Measurements from ENCODE around the gene HIGD1C. TPM values are rescaled to one million over a fixed set of nuclear protein-coding genes. Genes with fewer than 3 reads are reported as not detected.
"Not testable (repeated sequence)": the region's sequence is repeated elsewhere in the genome, so short reads cannot be mapped to it uniquely, and the experiment has no call there.

Gene HIGD1C
- total RNA-seq, 1 donor from 2014 or later, result not detected

DNA sequence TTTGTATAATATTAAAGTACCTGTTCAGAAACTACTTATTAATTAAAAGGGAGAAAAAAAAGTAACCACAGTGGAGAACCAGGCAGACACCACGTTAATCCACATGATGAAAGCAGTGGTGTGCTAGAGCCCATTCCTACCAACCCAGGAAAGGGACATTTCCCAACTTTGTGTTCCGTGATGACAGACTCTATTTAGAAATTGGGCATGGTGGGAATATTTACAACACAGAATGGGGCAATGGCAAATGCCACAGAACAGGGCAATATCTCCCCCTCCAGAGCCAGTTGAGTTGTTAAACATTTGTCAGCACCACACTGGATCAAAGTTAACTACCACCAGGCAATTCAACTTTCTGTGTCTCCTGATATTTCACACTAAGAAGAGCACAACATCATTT is 1.2 kb upstream of the HIGD1C start:
- peak in 1 of 2 donors; percentile 16 for DNase-seq (ENCODE audit: extremely low spot score in 2 of 2)
- no peak for TF ChIP-seq POLR2AphosphoS5 (IDR thresholded peaks at IDR 0.05; ENCODE audit: insufficient read depth in 1 of 2, low read depth in 1 of 2)
- no peaks in the 10 kb centered on the region for H3K9me3 ChIP-seq
- no peaks in the 10 kb centered on the region for H3K27me3 ChIP-seq
- intact Hi-C loops (cut with DNase I), result no loop called here
- H3K4me3 ChIP-seq, result no peak overlapping the region
- H3K36me3 ChIP-seq, result no peaks in the 10 kb centered on the region
- H3K4me1 ChIP-seq, result no peaks in the 10 kb centered on the region
- no peak overlapping the region for H3K27ac ChIP-seq

DNA sequence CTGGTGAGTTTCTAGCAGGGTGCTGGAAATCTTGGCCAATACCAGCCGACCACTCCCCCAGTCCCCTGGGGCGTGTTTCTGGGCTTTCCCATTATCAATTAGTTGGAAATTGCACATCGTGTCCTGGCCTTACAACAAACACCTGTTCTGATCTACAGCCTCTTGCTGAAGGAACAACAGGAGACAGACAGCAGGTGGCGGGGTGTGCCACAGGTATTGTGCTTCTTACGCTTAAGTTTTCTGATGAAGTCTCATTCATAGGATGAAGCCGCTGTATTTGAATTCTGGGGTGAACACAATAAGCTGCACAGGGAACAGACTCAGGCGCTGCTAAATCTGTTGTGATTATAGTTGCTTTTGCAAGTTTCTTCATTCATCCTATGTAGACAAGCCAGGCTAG is 703 bp downstream of the HIGD1C start:
- Histone ChIP-seq H3K27ac (no peak overlapping the region), H3K4me1 (no peaks in the 10 kb centered on the region), H3K4me3 (no peak overlapping the region), H3K27me3 (no peaks in the 10 kb centered on the region), H3K9me3 (no peaks in the 10 kb centered on the region), H3K36me3 (no peaks in the 10 kb centered on the region)
- intact Hi-C loops (cut with DNase I), result no loop called here
- DNase-seq (ENCODE audit: extremely low spot score in 2 of 2), result no peak
- TF ChIP-seq POLR2AphosphoS5 (IDR thresholded peaks at IDR 0.05; ENCODE audit: insufficient read depth in 1 of 2, low read depth in 1 of 2) (no peak), POLR2A (IDR thresholded peaks at IDR 0.05) (no peak)
- TF ChIP-seq, protein P1, sequence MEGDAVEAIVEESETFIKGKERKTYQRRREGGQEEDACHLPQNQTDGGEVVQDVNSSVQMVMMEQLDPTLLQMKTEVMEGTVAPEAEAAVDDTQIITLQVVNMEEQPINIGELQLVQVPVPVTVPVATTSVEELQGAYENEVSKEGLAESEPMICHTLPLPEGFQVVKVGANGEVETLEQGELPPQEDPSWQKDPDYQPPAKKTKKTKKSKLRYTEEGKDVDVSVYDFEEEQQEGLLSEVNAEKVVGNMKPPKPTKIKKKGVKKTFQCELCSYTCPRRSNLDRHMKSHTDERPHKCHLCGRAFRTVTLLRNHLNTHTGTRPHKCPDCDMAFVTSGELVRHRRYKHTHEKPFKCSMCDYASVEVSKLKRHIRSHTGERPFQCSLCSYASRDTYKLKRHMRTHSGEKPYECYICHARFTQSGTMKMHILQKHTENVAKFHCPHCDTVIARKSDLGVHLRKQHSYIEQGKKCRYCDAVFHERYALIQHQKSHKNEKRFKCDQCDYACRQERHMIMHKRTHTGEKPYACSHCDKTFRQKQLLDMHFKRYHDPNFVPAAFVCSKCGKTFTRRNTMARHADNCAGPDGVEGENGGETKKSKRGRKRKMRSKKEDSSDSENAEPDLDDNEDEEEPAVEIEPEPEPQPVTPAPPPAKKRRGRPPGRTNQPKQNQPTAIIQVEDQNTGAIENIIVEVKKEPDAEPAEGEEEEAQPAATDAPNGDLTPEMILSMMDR (IDR thresholded peaks at IDR 0.05), result no peak

DNA sequence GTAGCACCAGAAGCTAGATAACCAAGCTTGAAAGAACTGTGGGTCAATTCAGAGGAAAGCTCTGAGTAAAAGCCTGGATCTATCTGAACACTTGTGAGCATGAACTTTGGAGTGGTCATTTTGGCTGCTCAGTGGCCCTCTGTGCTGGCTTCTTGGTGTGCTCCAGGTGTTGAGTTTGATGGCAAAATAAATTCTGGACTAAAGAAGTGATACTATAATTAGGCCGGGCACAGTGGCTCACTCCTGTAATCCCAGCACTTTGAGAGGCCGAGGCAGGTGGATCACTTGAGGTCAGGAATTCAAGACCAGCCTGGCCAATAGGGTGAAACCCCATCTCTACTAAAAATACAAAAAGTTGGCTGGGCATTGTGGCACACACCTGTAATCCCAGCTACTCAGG is 2.4 kb downstream of the HIGD1C start:
- intact Hi-C loops (cut with DNase I), result not testable (repeated sequence)

DNA sequence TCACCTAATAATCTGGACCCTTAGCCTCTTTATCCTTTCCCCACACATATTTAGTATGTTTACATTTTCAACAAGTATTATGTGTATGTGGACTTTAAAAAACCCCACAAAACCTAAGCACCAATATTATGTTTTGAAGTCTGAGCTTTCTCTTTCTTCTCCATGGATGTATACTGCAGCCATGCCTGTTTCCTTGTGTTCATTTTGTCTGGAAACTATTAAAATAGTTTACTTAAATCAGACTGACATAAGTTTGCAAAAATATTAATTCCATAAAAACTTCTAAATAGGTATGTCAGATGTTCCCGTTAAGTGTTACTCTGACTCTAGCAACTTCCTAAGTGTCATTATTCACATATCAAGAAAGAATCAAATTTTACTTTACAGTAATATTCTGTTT is 2.9 kb downstream of the HIGD1C start:
- H3K4me1 ChIP-seq, result no peaks in the 10 kb centered on the region
- no peaks in the 10 kb centered on the region for H3K36me3 ChIP-seq
- TF ChIP-seq POLR2A (IDR thresholded peaks at IDR 0.05) (no peak), POLR2AphosphoS5 (IDR thresholded peaks at IDR 0.05; ENCODE audit: insufficient read depth in 1 of 2, low read depth in 1 of 2) (no peak)
- TF ChIP-seq, protein P1 (IDR thresholded peaks at IDR 0.05), result no peak
- H3K27me3 ChIP-seq, result no peaks in the 10 kb centered on the region
- no peak overlapping the region for H3K4me3 ChIP-seq
- no peak for DNase-seq (ENCODE audit: extremely low spot score in 2 of 2)
- intact Hi-C loops (cut with DNase I), result no loop called here
- H3K27ac ChIP-seq, result no peak overlapping the region
- no peaks in the 10 kb centered on the region for H3K9me3 ChIP-seq

More for the DNA sequence above, 2.4 kb downstream of the HIGD1C start:
- H3K4me1 ChIP-seq; H3K4me3 ChIP-seq; H3K9me3 ChIP-seq; H3K27ac ChIP-seq; H3K36me3 ChIP-seq; DNase-seq (ENCODE audit: extremely low spot score in 2 of 2); H3K27me3 ChIP-seq: not testable (repeated sequence)

DNA sequence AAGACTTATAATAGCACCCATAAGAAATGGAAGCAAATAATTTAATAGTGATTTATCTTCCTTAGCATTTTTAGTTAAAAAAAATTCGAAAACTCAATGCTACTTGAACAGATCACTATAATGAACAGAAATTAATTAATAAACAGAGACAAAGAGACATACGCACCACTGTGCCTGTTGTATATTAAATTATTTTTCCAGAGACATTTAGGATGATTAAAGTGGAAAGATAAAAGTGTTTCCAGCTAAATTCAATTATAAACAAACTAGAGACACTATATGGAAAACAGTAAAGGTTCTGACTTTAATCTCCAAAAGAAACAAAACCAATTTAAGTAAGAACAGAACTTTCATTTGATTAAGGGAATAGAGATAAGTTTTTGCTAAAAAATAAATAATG is 3.4 kb downstream of the HIGD1C start:
- Histone ChIP-seq H3K36me3 (no peaks in the 10 kb centered on the region), H3K4me1 (no peaks in the 10 kb centered on the region), H3K27me3 (no peaks in the 10 kb centered on the region), H3K27ac (no peak overlapping the region), H3K4me3 (no peak overlapping the region), H3K9me3 (no peaks in the 10 kb centered on the region)
- TF ChIP-seq POLR2A (IDR thresholded peaks at IDR 0.05), result no peak
- TF ChIP-seq, protein P1 (IDR thresholded peaks at IDR 0.05), result no peak
- intact Hi-C loops (cut with DNase I), result no loop called here
- no peak for DNase-seq (ENCODE audit: extremely low spot score in 2 of 2)

DNA sequence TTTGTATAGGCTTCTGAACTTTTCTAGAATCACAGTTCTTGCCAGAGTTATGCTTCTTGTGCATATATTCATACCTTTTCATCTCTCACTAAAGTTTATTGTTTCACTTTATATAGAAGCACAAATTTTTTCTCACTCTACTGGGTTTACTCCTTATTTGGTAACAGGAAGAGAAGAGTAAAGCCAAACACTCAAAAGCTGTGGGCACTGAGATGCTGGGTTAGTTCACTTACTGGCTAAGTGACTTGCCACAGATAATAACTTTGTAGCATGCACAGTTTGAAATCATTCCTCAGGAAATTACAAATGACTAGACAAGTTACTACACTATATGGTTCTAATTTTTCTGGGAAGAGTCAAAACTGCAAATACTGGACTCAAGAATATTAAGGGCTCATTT is 7.8 kb downstream of the HIGD1C start:
- Histone ChIP-seq H3K4me3 (no peak overlapping the region), H3K4me1 (no peaks in the 10 kb centered on the region), H3K27ac (no peak overlapping the region), H3K36me3 (no peaks in the 10 kb centered on the region), H3K9me3 (no peaks in the 10 kb centered on the region), H3K27me3 (no peaks in the 10 kb centered on the region)
- no peak for DNase-seq (ENCODE audit: extremely low spot score in 2 of 2)
- intact Hi-C loops (cut with DNase I), result no loop called here
- TF ChIP-seq, protein P1 (IDR thresholded peaks at IDR 0.05), result no peak
